Stimulated activated naive CD8-positive, alpha-beta T cell treated with anti-CD3 and anti-CD28 coated beads, Interleukin-15, Interleukin-2, amounts not matched to agents 100 ng/mL and 50 ng/mL, for 24 hours (primary cell): Measurements from ENCODE around the gene TENM4.

Source experiments
- H3K27ac Mint-ChIP-seq: one replicate; pipeline ENCODE4 v1.8.0; 2021; ENCODE audit warnings: mild to moderate bottlenecking, mixed read lengths
- H3K27me3 Mint-ChIP-seq: one replicate; pipeline ENCODE4 v1.8.0; 2021; ENCODE audit warnings: mixed read lengths
- H3K36me3 Mint-ChIP-seq: one replicate; pipeline ENCODE4 v1.8.0; 2021; ENCODE audit warnings: low read depth, mixed read lengths
- H3K4me1 Mint-ChIP-seq: one replicate; pipeline ENCODE4 v1.8.0; 2021; ENCODE audit warnings: low read depth, mixed read lengths
- H3K4me3 Mint-ChIP-seq: one replicate; pipeline ENCODE4 v1.8.0; 2021; ENCODE audit warnings: mild to moderate bottlenecking, mixed read lengths
- H3K9me3 Mint-ChIP-seq: one replicate; pipeline ENCODE4 v1.8.0; 2021; ENCODE audit warnings: mixed read lengths

TENM4 gene

GRCh38 chr11:78768971-78769370, 671.9 kb downstream of the TENM4 start:
- Mint-ChIP-seq H3K36me3 (no peaks in the 10 kb centered on the region), H3K27me3 (no peaks in the 10 kb centered on the region), H3K9me3 (no peaks in the 10 kb centered on the region), H3K4me3 (no peak overlapping the region), H3K27ac (no peak overlapping the region), H3K4me1 (no peaks in the 10 kb centered on the region)

- H3K27me3 Mint-ChIP-seq: no peaks in the 10 kb centered on the region
- no peaks in the 10 kb centered on the region for H3K4me1 Mint-ChIP-seq
- H3K9me3 Mint-ChIP-seq: no peaks in the 10 kb centered on the region
- no peak overlapping the region for H3K27ac Mint-ChIP-seq
- H3K4me3 Mint-ChIP-seq: no peak overlapping the region
- no peaks in the 10 kb centered on the region for H3K36me3 Mint-ChIP-seq
Observed at GRCh38 chr11:78768345-78768744, 672.5 kb downstream of the TENM4 start.

- Mint-ChIP-seq H3K27me3 (peaks cover 3% of the 10 kb centered on the region), H3K9me3 (no peaks in the 10 kb centered on the region), H3K4me3 (no peak overlapping the region), H3K4me1 (no peaks in the 10 kb centered on the region), H3K36me3 (no peaks in the 10 kb centered on the region), H3K27ac (no peak overlapping the region)
Observed at GRCh38 chr11:78767027-78767932, 673.5 kb downstream of the TENM4 start.

GRCh38 chr11:78764946-78765345, 675.9 kb downstream of the TENM4 start:
- H3K9me3 Mint-ChIP-seq: no peaks in the 10 kb centered on the region
- H3K4me1 Mint-ChIP-seq: no peaks in the 10 kb centered on the region
- peaks cover 3% of the 10 kb centered on the region for H3K27me3 Mint-ChIP-seq
- no peaks in the 10 kb centered on the region for H3K36me3 Mint-ChIP-seq
- no peak overlapping the region for H3K4me3 Mint-ChIP-seq
- no peak overlapping the region for H3K27ac Mint-ChIP-seq

- H3K36me3 Mint-ChIP-seq: no peaks in the 10 kb centered on the region
- no peaks in the 10 kb centered on the region for H3K9me3 Mint-ChIP-seq
- H3K4me1 Mint-ChIP-seq: no peaks in the 10 kb centered on the region
- H3K27me3 Mint-ChIP-seq: peaks cover 3% of the 10 kb centered on the region
- H3K27ac Mint-ChIP-seq: no peak overlapping the region
- no peak overlapping the region for H3K4me3 Mint-ChIP-seq
Observed at GRCh38 chr11:78763664-78764063, 677.2 kb downstream of the TENM4 start.

- H3K27me3 Mint-ChIP-seq: peaks cover 3% of the 10 kb centered on the region
Observed at GRCh38 chr11:78762105-78762504, 678.7 kb downstream of the TENM4 start.

GRCh38 chr11:78759071-78759470, 681.8 kb downstream of the TENM4 start:
- H3K27ac Mint-ChIP-seq: no peak overlapping the region
- no peaks in the 10 kb centered on the region for H3K36me3 Mint-ChIP-seq
- H3K4me3 Mint-ChIP-seq: no peak overlapping the region
- H3K9me3 Mint-ChIP-seq: no peaks in the 10 kb centered on the region
- peaks cover 3% of the 10 kb centered on the region for H3K27me3 Mint-ChIP-seq
- H3K4me1 Mint-ChIP-seq: no peaks in the 10 kb centered on the region

More at GRCh38 chr11:78762105-78762504, 678.7 kb downstream of the TENM4 start:
- Mint-ChIP-seq H3K4me1 (no peaks in the 10 kb centered on the region), H3K4me3 (no peak overlapping the region), H3K9me3 (no peaks in the 10 kb centered on the region), H3K36me3 (no peaks in the 10 kb centered on the region), H3K27ac (no peak overlapping the region)

- no peaks in the 10 kb centered on the region for H3K27me3 Mint-ChIP-seq
- H3K4me1 Mint-ChIP-seq: no peaks in the 10 kb centered on the region
- H3K36me3 Mint-ChIP-seq: no peaks in the 10 kb centered on the region
- H3K9me3 Mint-ChIP-seq: no peaks in the 10 kb centered on the region
- H3K27ac Mint-ChIP-seq: no peak overlapping the region
- H3K4me3 Mint-ChIP-seq: no peak overlapping the region
Observed at GRCh38 chr11:78753297-78753696, 687.5 kb downstream of the TENM4 start.

GRCh38 chr11:78752494-78752893, 688.3 kb downstream of the TENM4 start:
- H3K36me3 Mint-ChIP-seq: no peaks in the 10 kb centered on the region
- no peak overlapping the region for H3K27ac Mint-ChIP-seq
- H3K9me3 Mint-ChIP-seq: no peaks in the 10 kb centered on the region
- H3K4me1 Mint-ChIP-seq: no peaks in the 10 kb centered on the region
- no peak overlapping the region for H3K4me3 Mint-ChIP-seq
- no peaks in the 10 kb centered on the region for H3K27me3 Mint-ChIP-seq

GRCh38 chr11:78748918-78749690, 691.7 kb downstream of the TENM4 start:
- peaks cover 4% of the 10 kb centered on the region for H3K27me3 Mint-ChIP-seq
- H3K27ac Mint-ChIP-seq: no peak overlapping the region
- no peak overlapping the region for H3K4me3 Mint-ChIP-seq
- no peaks in the 10 kb centered on the region for H3K9me3 Mint-ChIP-seq
- no peaks in the 10 kb centered on the region for H3K4me1 Mint-ChIP-seq
- H3K36me3 Mint-ChIP-seq: no peaks in the 10 kb centered on the region

GRCh38 chr11:78744949-78745348, 695.9 kb downstream of the TENM4 start:
- H3K36me3 Mint-ChIP-seq: no peaks in the 10 kb centered on the region
- no peaks in the 10 kb centered on the region for H3K4me1 Mint-ChIP-seq
- no peaks in the 10 kb centered on the region for H3K9me3 Mint-ChIP-seq
- H3K27me3 Mint-ChIP-seq: peaks cover 4% of the 10 kb centered on the region
- no peak overlapping the region for H3K4me3 Mint-ChIP-seq
- H3K27ac Mint-ChIP-seq: no peak overlapping the region

- H3K27ac Mint-ChIP-seq: no peak overlapping the region
Observed at GRCh38 chr11:78744202-78744601, 696.6 kb downstream of the TENM4 start.

GRCh38 chr11:78742430-78742829, 698.4 kb downstream of the TENM4 start:
- Mint-ChIP-seq H3K4me3 (no peak overlapping the region), H3K9me3 (no peaks in the 10 kb centered on the region), H3K4me1 (no peaks in the 10 kb centered on the region), H3K36me3 (no peaks in the 10 kb centered on the region), H3K27ac (no peak overlapping the region), H3K27me3 (peaks cover 9% of the 10 kb centered on the region)

More at GRCh38 chr11:78744202-78744601, 696.6 kb downstream of the TENM4 start:
- no peaks in the 10 kb centered on the region for H3K9me3 Mint-ChIP-seq
- H3K36me3 Mint-ChIP-seq: no peaks in the 10 kb centered on the region
- no peaks in the 10 kb centered on the region for H3K4me1 Mint-ChIP-seq
- peaks cover 7% of the 10 kb centered on the region for H3K27me3 Mint-ChIP-seq
- H3K4me3 Mint-ChIP-seq: no peak overlapping the region

GRCh38 chr11:78741741-78742140, 699.1 kb downstream of the TENM4 start:
- no peaks in the 10 kb centered on the region for H3K4me1 Mint-ChIP-seq
- H3K27ac Mint-ChIP-seq: no peak overlapping the region
- H3K4me3 Mint-ChIP-seq: no peak overlapping the region
- H3K27me3 Mint-ChIP-seq: peaks cover 6% of the 10 kb centered on the region
- H3K36me3 Mint-ChIP-seq: no peaks in the 10 kb centered on the region
- H3K9me3 Mint-ChIP-seq: no peaks in the 10 kb centered on the region
